Psoas muscle (tissue), 8 donors: ENCODE measurements around the gene XIAP. TPM values are rescaled to one million over a fixed set of nuclear protein-coding genes. Genes with fewer than 3 reads are reported as not detected.
A peak's percentile ranks its signal among the peaks of the same experiment; 100 is the strongest.

Source experiments
- ATAC-seq, 4 donors: fragments of 200-7000 bp; cut with Tn5 transposase; one replicate each; pipeline ENCODE4 v1.9.1; 2020; ENCODE audit warnings: moderate library complexity in 3 of 4, mild to moderate bottlenecking in 2 of 4
- DNase-seq, 2 donors: peaks; one replicate each; pipeline ENCODE4 v3.0.0-alpha.2; 2020
- H3K27ac ChIP-seq: fragments of 200-600 bp; one replicate; pipeline ENCODE4 v1.8.0; 2022
- H3K27me3 ChIP-seq, 3 donors: fragments of 200-600 bp in 1 of 3; one replicate each; pipeline versions ENCODE4 v1.6.1 to v1.8.0; 2013 to 2022; ENCODE audit warnings: low read length in 2 of 3, mild to moderate bottlenecking in 2 of 3, moderate library complexity in 1 of 3; ENCODE audit not compliant: insufficient read depth in 3 of 3
- H3K36me3 ChIP-seq, 2 donors: fragments of 200-600 bp in 1 of 2; one replicate each; pipeline versions ENCODE4 v1.6.1 to v1.8.0; 2013 to 2022; ENCODE audit warnings: low read depth in 1 of 2, mild to moderate bottlenecking in 1 of 2, moderate library complexity in 1 of 2; ENCODE audit not compliant: insufficient read depth in 1 of 2
- H3K4me1 ChIP-seq: fragments of 200-600 bp; one replicate; pipeline ENCODE4 v1.8.0; 2022
- H3K4me3 ChIP-seq: fragments of 200-600 bp; one replicate; pipeline ENCODE4 v1.8.0; 2022; ENCODE audit warnings: mild to moderate bottlenecking
- H3K9me3 ChIP-seq: fragments of 200-600 bp; one replicate; pipeline ENCODE4 v1.8.0; 2022
- WGBS, 3 donors: extraction: QIAGEN DNeasy Blood & Tissue Kit; methylation state at CpG; one replicate each; pipeline versions ENCODE4 v1.1.6 to v1.1.7; 2013; 5-methylcytosine and 5-hydroxymethylcytosine counted together
- intact Hi-C, 2 donors: fragments of 100-400 bp; cut with DNase I; formaldehyde crosslinking; loops; one replicate each; pipeline versions ENCODE4 v1.11.0 to v1.14.2; 2022
- polyA plus RNA-seq, 3 donors: library from polyadenylated mRNA; stranded (reverse); fragments of 200-250 nt; gene quantifications; one replicate each; pipeline ENCODE4 v1.2.3, GENCODE V29; 2013
- total RNA-seq, 4 donors: library from RNA; stranded (reverse); fragmentation: NEBNext Ultra II Directional in 2 of 4; extraction: Animal tissue kit (Norgen Biotek cat#: 25700) in 2 of 4; gene quantifications; one replicate each; pipeline versions ENCODE4 v1.2.1 to v1.2.4, GENCODE V29; 2021 to 2023
- TF ChIP-seq, protein P1 (sequence below): fragments of 200-600 bp; IDR thresholded peaks from one replicate; pipeline ENCODE4 v1.8.0; 2022; ENCODE audit warnings: antibody characterized with exemption
- donor health status: healthy with polysubstance abuse.
- donor health status: DM: no; HTN: no; CAD: no; lungs with moderate emphysema.
- donor health status: Bipolar disorder and iron deficiency.
- donor health status: healthy.
- donor health status: DM: yes; HTN: yes; CAD: no.
- donor health status: DM: no; HTN: no; CAD: no.
- donor health status: DM: no; HTN: no; CAD: no.
- donor health status: DM: yes; HTN: yes; CAD: no.

The XIAP gene
- total and polyA plus RNA-seq, 7 donors, result 7.5 to 40.1 (median 34.8) TPM

DNA sequence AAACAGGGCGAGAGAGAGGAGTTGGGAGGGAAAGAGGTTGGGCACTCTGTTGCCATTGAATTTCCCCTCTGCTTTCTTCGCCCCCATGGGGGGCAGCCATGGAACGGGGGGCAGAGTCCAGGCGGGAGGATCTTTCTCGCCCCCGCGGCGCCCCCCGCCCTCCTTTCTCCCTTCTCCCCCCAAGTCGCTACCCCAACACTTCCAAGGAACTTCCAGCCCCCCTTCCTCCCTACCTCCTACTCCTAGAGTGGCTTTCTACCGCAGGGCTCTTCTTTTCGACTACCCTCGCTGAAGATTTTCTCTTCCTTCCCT lies 101.1 kb downstream of the XIAP start:
- no peaks in the 10 kb centered on the region for H3K27me3 ChIP-seq
- peak overlapping the region; percentile 95 for H3K27ac ChIP-seq
- no peaks in the 10 kb centered on the region for H3K36me3 ChIP-seq
- no peaks in the 10 kb centered on the region for H3K9me3 ChIP-seq
- H3K4me3 ChIP-seq, result peak overlapping the region; percentile 80
- H3K4me1 ChIP-seq, result peaks cover 7% of the 10 kb centered on the region
- ATAC-seq (no peak), DNase-seq (no peak)
- WGBS, 3 donors, result 0 to 23% (median 1%) methylated on average over 2 to 13 of the region's 13 CpGs
- intact Hi-C loops, result loop anchor here in 1 of 2 donors (1.0 to 10.0 kb wide), 5 partner anchors 15 to 136 kb away; partner anchors contain the start of gene XIAP
- TF ChIP-seq, protein P1, sequence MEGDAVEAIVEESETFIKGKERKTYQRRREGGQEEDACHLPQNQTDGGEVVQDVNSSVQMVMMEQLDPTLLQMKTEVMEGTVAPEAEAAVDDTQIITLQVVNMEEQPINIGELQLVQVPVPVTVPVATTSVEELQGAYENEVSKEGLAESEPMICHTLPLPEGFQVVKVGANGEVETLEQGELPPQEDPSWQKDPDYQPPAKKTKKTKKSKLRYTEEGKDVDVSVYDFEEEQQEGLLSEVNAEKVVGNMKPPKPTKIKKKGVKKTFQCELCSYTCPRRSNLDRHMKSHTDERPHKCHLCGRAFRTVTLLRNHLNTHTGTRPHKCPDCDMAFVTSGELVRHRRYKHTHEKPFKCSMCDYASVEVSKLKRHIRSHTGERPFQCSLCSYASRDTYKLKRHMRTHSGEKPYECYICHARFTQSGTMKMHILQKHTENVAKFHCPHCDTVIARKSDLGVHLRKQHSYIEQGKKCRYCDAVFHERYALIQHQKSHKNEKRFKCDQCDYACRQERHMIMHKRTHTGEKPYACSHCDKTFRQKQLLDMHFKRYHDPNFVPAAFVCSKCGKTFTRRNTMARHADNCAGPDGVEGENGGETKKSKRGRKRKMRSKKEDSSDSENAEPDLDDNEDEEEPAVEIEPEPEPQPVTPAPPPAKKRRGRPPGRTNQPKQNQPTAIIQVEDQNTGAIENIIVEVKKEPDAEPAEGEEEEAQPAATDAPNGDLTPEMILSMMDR, result no peak

DNA sequence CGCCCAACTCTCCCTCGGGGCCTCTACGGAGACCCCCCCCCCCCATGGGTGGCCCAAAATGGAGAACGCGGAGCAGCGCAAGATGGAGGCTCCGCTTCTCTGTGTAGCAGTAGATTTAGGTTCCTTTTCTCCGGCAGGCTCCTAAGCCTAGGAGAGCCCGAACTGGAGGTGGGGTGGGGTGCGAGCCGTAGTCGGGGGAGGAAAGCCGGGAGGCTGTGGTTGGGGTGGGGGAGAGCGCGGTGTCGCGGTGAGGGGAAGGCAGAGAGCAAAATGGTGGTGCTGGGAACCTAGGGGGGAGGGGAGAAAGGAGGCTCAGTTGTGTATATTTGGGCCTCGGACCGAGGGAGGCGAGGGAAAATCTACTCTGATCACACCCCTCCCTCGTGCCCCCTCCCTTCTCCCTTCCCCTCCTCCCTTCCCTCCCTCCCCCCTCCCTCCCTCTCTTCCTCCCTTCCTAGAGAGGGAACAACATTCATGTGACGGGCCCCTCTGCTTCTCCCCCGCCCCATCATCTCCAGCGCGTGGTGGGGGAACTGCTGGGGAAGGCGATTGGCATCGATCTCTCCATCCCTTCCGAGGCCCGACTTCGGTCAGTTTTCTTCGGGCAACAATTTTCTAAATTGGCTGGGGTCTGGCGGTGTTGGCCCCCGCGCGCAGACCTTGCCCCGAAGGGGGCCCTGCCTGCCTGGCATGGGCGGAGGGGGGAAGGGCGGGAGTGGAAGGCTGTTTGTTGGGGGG lies 101.6 kb downstream of the XIAP start, which contains the start of gene STAG2:
STAG2 (plus strand) TSS at position 439 of the 738 bp plus-strand sequence. CDS start 60,922 bp downstream, outside the sequence.
- ATAC-seq, result peak; percentile 67 to 68 (median 67)
- Histone ChIP-seq H3K27me3 (no peaks in the 10 kb centered on the region), H3K4me3 (peak within 1 kb of the TSS; percentile 80), H3K36me3 (no peaks in the 10 kb centered on the region), H3K9me3 (no peaks in the 10 kb centered on the region), H3K4me1 (peaks cover 7% of the 10 kb centered on the region), H3K27ac (peak within 1 kb of the TSS; percentile 95)
- intact Hi-C loops, result loop anchor here in 1 of 2 donors (1.0 to 10.0 kb wide), 4 partner anchors 61 to 136 kb away; partner anchors contain the start of gene XIAP
- 0 to 31% (median 1%) methylated on average over 6 to 38 of the region's 38 CpGs for WGBS, 3 donors
- TF ChIP-seq, protein P1, result no peak
- DNase-seq, result peak; percentile 69 to 83

DNA sequence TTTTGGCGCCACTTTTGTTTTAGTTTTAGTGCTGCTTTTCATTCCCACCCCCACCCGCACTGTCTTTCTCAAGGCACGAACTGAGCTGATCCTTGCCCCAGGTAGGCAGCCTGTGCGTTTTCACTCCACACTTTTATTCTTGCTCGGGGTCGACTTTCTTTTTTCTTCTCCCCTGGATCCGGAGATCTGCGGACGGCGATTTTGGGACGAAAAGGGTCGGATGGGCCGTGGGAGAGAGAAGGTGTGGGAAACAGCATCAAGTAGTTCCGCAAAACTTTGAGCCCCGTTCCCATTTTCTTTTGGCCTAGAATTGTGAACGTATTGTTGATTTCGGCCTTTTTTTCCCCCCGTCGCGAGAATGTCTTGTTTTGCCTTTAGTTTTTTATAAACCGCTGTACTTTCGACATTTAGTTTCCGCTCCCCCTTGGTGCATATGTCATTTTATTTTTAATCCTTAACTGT lies 102.2 kb downstream of the XIAP start:
- TF ChIP-seq, protein P1, result no peak
- Histone ChIP-seq H3K9me3 (no peaks in the 10 kb centered on the region), H3K36me3 (no peaks in the 10 kb centered on the region), H3K27me3 (no peaks in the 10 kb centered on the region), H3K4me3 (peak overlapping the region; percentile 80), H3K4me1 (peaks cover 7% of the 10 kb centered on the region), H3K27ac (peak overlapping the region; percentile 95)
- no peak for ATAC-seq
- 0 to 30% (median 0%) methylated on average over 16 to 23 of the region's 23 CpGs for WGBS, 3 donors
- no peak for DNase-seq
- intact Hi-C loops, result loop anchor here in 1 of 2 donors (5.0 to 10.0 kb wide), 3 partner anchors 60 to 135 kb away; no protein-coding TSS in a partner anchor

DNA sequence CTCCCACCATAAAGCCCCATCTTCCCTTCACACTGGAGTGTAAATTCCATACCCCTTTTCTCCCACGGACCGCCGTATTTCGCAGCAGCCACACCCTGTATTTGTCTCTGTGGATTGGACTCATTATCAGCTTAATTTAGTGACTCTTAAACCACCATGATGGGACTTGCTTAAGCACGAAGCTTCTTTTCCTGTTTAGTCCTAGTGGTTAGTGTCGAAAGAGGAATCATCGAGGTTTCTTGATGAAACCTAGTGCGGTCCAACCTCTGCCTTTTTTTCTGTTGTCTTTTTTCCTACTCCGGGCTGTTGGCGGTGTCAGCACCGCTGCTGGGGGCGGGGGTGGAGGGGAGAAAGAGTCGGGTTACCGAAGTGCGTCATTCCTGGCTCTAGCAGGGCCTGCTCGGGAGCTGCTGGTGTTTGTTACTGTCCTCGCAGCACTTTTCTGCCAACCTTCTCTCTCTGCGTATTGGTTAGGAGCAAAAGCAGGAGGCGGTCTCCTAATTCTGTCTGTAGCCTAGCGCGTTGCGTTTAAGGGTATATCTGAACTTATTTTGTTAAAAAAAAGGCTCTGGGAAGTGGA lies 103.0 kb downstream of the XIAP start:
- peak; percentile 71 to 84 (median 76) for ATAC-seq
- TF ChIP-seq, protein P1, result no peak
- intact Hi-C loops, result loop anchor here in 1 of 2 donors (5.0 to 10.0 kb wide), 3 partner anchors 59 to 134 kb away; no protein-coding TSS in a partner anchor
- DNase-seq, result peak; percentile 85 to 94
- H3K27ac ChIP-seq, result peak overlapping the region; percentile 95
- peaks cover 7% of the 10 kb centered on the region for H3K4me1 ChIP-seq
- H3K4me3 ChIP-seq, result peak overlapping the region; percentile 80
- no peaks in the 10 kb centered on the region for H3K9me3 ChIP-seq
- no peaks in the 10 kb centered on the region for H3K27me3 ChIP-seq
- H3K36me3 ChIP-seq, result no peaks in the 10 kb centered on the region
- WGBS, 3 donors, result 0 to 20% (median 0%) methylated on average over 19 to 22 of the region's 22 CpGs

Other genes starting within 250 kb of the XIAP start
- gene THOC2, start 127.0 kb upstream of the XIAP start, total RNA-seq, result 10 to 100 TPM; 19.9 to 25.9 (median 21.3) TPM
- 10 to 100 TPM; 18.5 to 21.6 (median 19.9) TPM for gene THOC2, start 127.0 kb upstream of the XIAP start, polyA plus RNA-seq
- gene STAG2, start 101.7 kb downstream of the XIAP start, total RNA-seq, result 10 to 100 TPM; 33.0 to 46.7 (median 44.7) TPM
- gene STAG2, start 101.7 kb downstream of the XIAP start, polyA plus RNA-seq, result 10 to 100 TPM in 2 of 3 donors, 1 to 10 TPM in 1; 9.5 to 36.3 (median 17.3) TPM